MM.1S (cell line): Measurements from ENCODE around the gene LGALS14.

Experiments used
- DNase-seq: peaks from one replicate; pipeline ENCODE4 v3.0.0-alpha.2; 2015
- H2AFZ ChIP-seq: fragments of 300-600 bp; sonication (generic); 2 replicates; pipeline ENCODE4 v1.6.0; 2016; ENCODE audit warnings: antibody characterized with exemption, low read length
- H3F3A ChIP-seq: fragments of 300-600 bp; sonication (generic); 2 replicates; pipeline ENCODE4 v1.6.1; 2016; ENCODE audit warnings: mild to moderate bottlenecking, antibody characterized with exemption, low read length, moderate library complexity, mixed read lengths; ENCODE audit not compliant: insufficient read depth
- H3K27ac ChIP-seq: fragments of 300-600 bp; sonication (generic); 2 replicates; pipeline ENCODE4 v1.5.1; 2016; ENCODE audit warnings: mild to moderate bottlenecking, low read length
- H3K27me3 ChIP-seq: fragments of 300-600 bp; sonication (generic); replicated peaks from 2 replicates; pipeline ENCODE4 v1.6.0; 2016; ENCODE audit warnings: low read length; ENCODE audit not compliant: insufficient read depth
- H3K36me3 ChIP-seq: fragments of 300-600 bp; sonication (generic); replicated peaks from 2 replicates; pipeline ENCODE4 v1.6.1; 2016; ENCODE audit warnings: mild to moderate bottlenecking, low read length, mixed read lengths; ENCODE audit not compliant: insufficient read depth
- H3K4me1 ChIP-seq: fragments of 300-600 bp; sonication (generic); 2 replicates; pipeline ENCODE4 v1.6.1; 2016; ENCODE audit warnings: low read length, mixed read lengths
- H3K4me2 ChIP-seq: fragments of 300-600 bp; sonication (generic); 2 replicates; pipeline ENCODE4 v1.6.0; 2016; ENCODE audit warnings: low read depth, low read length
- H3K4me3 ChIP-seq: fragments of 300-600 bp; sonication (generic); 2 replicates; pipeline ENCODE4 v1.5.1; 2016; ENCODE audit warnings: low read length, mixed read lengths
- H3K79me2 ChIP-seq: fragments of 300-600 bp; sonication (generic); 2 replicates; pipeline ENCODE4 v1.6.1; 2016; ENCODE audit warnings: mixed run types, low read length, mixed read lengths
- H3K9ac ChIP-seq: fragments of 300-600 bp; sonication (generic); 2 replicates; pipeline ENCODE4 v1.6.1; 2016; ENCODE audit warnings: low read length, mixed read lengths
- H3K9me2 ChIP-seq: fragments of 300-600 bp; sonication (generic); replicated peaks from 2 replicates; pipeline ENCODE4 v1.6.1; 2016; ENCODE audit warnings: mild to moderate bottlenecking, low read length, mixed read lengths; ENCODE audit not compliant: insufficient read depth
- H3K9me3 ChIP-seq: fragments of 300-600 bp; sonication (generic); replicated peaks from 2 replicates; pipeline ENCODE4 v1.6.1; 2016; ENCODE audit warnings: mild to moderate bottlenecking, low read length, mixed read lengths; ENCODE audit not compliant: insufficient read depth
- H4K20me1 ChIP-seq: fragments of 300-600 bp; sonication (generic); 2 replicates; pipeline ENCODE4 v1.6.1; 2016; ENCODE audit warnings: mild to moderate bottlenecking, low read length, moderate library complexity, mixed read lengths; ENCODE audit not compliant: insufficient read depth
- EZH2 ChIP-seq: fragments of 300-600 bp; sonication (generic); optimal IDR thresholded peaks from 2 replicates; pipeline ENCODE3; 2017; ENCODE audit warnings: low read depth, mild to moderate bottlenecking, antibody characterized with exemption, low read length, mixed read lengths
- EZH2phosphoT487 ChIP-seq: fragments of 300-600 bp; sonication (generic); IDR thresholded peaks from 2 replicates; pipeline ENCODE4 v1.6.1; 2018; ENCODE audit warnings: antibody characterized with exemption, low read length
- TF ChIP-seq, protein P1 (sequence below): fragments of 300-600 bp; sonication (generic); IDR thresholded peaks from 2 replicates; pipeline ENCODE4 v1.5.1; 2016; ENCODE audit warnings: antibody characterized with exemption, low read length, mixed read lengths

The LGALS14 gene

GRCh38 chr19:39698535-39698934 is 5.7 kb upstream of the LGALS14 start:
- no peak for DNase-seq

DNA sequence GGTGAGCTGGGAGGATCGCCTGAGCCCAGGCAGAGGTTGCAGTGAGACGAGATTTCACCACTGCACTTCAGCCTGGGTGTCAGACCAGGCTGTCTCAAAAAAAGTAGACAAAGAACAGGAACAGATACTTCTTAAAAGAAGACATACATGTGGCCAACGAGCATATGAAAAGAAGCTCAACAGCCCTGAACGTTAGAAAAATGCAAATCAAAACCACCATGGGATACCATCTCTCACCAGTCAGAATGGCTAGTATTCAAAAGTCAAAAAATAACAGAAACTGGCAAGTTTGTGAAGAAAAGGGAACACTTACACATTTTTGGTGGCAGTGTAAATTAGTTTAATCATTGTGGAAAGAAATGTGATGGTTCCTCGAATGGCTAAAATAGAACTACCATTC is 3.0 kb upstream of the LGALS14 start:
- Histone ChIP-seq H3K9ac (no peak overlapping the region), H3K4me1 (peaks cover 29% of the 10 kb centered on the region), H3K9me3 (no peaks in the 10 kb centered on the region), H3K4me3 (0 out of 2 replicates have a peak overlapping the region, but pooled peaks have one; percentile 0), H3K4me2 (peak overlapping the region; percentile 33; the same call in 1 of the 2 replicates), H3K36me3 (no peaks in the 10 kb centered on the region), H3F3A (peaks cover 12% of the 10 kb centered on the region), H2AFZ (peak overlapping the region; percentile 11), H3K9me2 (no peaks in the 10 kb centered on the region), H3K27ac (peak overlapping the region; percentile 43; the same call in 1 of the 2 replicates), H3K79me2 (no peaks in the 10 kb centered on the region), H4K20me1 (no peaks in the 10 kb centered on the region), H3K27me3 (no peaks in the 10 kb centered on the region)
- TF ChIP-seq, protein P1, sequence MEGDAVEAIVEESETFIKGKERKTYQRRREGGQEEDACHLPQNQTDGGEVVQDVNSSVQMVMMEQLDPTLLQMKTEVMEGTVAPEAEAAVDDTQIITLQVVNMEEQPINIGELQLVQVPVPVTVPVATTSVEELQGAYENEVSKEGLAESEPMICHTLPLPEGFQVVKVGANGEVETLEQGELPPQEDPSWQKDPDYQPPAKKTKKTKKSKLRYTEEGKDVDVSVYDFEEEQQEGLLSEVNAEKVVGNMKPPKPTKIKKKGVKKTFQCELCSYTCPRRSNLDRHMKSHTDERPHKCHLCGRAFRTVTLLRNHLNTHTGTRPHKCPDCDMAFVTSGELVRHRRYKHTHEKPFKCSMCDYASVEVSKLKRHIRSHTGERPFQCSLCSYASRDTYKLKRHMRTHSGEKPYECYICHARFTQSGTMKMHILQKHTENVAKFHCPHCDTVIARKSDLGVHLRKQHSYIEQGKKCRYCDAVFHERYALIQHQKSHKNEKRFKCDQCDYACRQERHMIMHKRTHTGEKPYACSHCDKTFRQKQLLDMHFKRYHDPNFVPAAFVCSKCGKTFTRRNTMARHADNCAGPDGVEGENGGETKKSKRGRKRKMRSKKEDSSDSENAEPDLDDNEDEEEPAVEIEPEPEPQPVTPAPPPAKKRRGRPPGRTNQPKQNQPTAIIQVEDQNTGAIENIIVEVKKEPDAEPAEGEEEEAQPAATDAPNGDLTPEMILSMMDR, result no peak
- TF ChIP-seq EZH2 (no peak), EZH2phosphoT487 (no peak)
- peak; percentile 39 for DNase-seq

More at GRCh38 chr19:39698535-39698934, 5.7 kb upstream of the LGALS14 start:
- no peaks in the 10 kb centered on the region for H3K27me3 ChIP-seq
- no peak overlapping the region for H3K4me3 ChIP-seq
- H3K4me1 ChIP-seq, result peaks cover 13% of the 10 kb centered on the region
- no peaks in the 10 kb centered on the region for H3K9me2 ChIP-seq
- no peaks in the 10 kb centered on the region for H4K20me1 ChIP-seq
- H2AFZ ChIP-seq, result no peak overlapping the region
- H3K4me2 ChIP-seq, result no peak overlapping the region
- H3K9ac ChIP-seq, result no peak overlapping the region
- no peaks in the 10 kb centered on the region for H3K9me3 ChIP-seq
- TF ChIP-seq EZH2 (no peak), EZH2phosphoT487 (no peak)
- TF ChIP-seq, protein P1, result no peak
- H3F3A ChIP-seq, result peaks cover 7% of the 10 kb centered on the region
- no peaks in the 10 kb centered on the region for H3K36me3 ChIP-seq
- H3K79me2 ChIP-seq, result no peaks in the 10 kb centered on the region
- H3K27ac ChIP-seq, result no peak overlapping the region

- Histone ChIP-seq H3K9ac (no peak overlapping the region), H4K20me1 (no peaks in the 10 kb centered on the region), H3K4me1 (peaks cover 29% of the 10 kb centered on the region), H3K36me3 (no peaks in the 10 kb centered on the region), H2AFZ (no peak overlapping the region), H3K4me2 (no peak overlapping the region), H3F3A (peaks cover 12% of the 10 kb centered on the region), H3K4me3 (no peak overlapping the region), H3K79me2 (no peaks in the 10 kb centered on the region), H3K27me3 (no peaks in the 10 kb centered on the region), H3K9me2 (no peaks in the 10 kb centered on the region), H3K9me3 (no peaks in the 10 kb centered on the region), H3K27ac (no peak overlapping the region)
- DNase-seq, result no peak
- TF ChIP-seq EZH2, result no peak
- TF ChIP-seq EZH2phosphoT487, result no peak
- TF ChIP-seq, protein P1, result no peak
These were observed 1.4 kb downstream of the LGALS14 start for GRCh38 chr19:39705578-39706188.
